Measurements from ENCODE around the gene COPB2.

DNA sequence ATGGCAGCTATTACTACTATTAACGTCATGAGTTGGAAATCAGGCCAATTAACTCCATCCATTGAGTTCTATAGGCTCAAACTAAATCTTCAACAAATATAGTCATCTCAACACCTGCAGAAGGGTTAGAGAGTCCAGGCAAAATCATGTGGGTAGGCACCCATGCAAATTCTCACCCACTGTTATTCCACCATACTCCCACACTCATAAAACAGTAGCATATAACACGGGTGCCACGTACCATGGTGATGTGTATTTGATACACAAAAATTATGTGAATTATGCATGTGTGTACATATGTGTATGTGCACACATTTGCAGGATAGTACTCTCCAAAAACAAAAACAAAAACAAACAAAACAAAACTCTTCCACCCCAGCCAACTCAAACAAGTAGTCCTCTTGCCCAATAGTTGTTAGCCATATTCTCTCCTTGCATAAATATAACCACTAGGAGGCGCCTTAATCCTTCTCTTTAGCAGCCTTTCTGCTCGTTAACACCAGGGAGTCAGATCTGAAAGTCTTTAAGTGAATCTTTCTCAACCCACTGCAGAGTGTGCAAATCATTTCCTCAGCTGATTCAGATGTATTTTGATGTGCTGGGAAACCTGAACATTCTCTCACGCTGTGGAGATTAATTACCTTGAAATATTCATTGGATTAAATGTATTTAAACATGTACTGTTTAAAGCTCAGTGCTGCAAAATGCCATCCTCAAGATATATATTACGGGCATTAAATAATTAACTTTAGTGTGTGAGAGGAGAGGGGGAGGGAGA is 38.0 kb upstream of the COPB2 start:
- TF ChIP-seq CTCF (conservative IDR thresholded peaks at IDR 0.05; ENCODE audit: low read depth, low read length) = peak; percentile 86
- TF ChIP-seq RCOR1 (IDR thresholded peaks at IDR 0.05; ENCODE audit: insufficient replicate concordance, low read length) = no peak
- no peak for TF ChIP-seq MXI1 (IDR thresholded peaks at IDR 0.05; ENCODE audit: borderline replicate concordance, low read depth, low read length)
- no peak for TF ChIP-seq POLR2A (IDR thresholded peaks at IDR 0.05; ENCODE audit: low read depth, low read length)
- peak; percentile 93 for TF ChIP-seq CEBPB (IDR thresholded peaks at IDR 0.05; ENCODE audit: low read depth, low read length)
- peak; percentile 70 for TF ChIP-seq SMC3 (IDR thresholded peaks at IDR 0.05; ENCODE audit: low read depth, low read length)
- TF ChIP-seq ELK1 (IDR thresholded peaks at IDR 0.05; ENCODE audit: borderline replicate concordance, low read depth, low read length) = no peak
- TF ChIP-seq, protein P1, sequence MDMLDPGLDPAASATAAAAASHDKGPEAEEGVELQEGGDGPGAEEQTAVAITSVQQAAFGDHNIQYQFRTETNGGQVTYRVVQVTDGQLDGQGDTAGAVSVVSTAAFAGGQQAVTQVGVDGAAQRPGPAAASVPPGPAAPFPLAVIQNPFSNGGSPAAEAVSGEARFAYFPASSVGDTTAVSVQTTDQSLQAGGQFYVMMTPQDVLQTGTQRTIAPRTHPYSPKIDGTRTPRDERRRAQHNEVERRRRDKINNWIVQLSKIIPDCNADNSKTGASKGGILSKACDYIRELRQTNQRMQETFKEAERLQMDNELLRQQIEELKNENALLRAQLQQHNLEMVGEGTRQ (IDR thresholded peaks at IDR 0.05; ENCODE audit: low read depth, low read length) = no peak
- peak; percentile 86 for TF ChIP-seq RAD21 (IDR thresholded peaks at IDR 0.05; ENCODE audit: low read length)
- no peak for TF ChIP-seq BHLHE40 (IDR thresholded peaks at IDR 0.05; ENCODE audit: low read depth, low read length)
- no peak for TF ChIP-seq MAZ (IDR thresholded peaks at IDR 0.05; ENCODE audit: borderline replicate concordance, low read depth, low read length)
- no peak for TF ChIP-seq RFX5 (IDR thresholded peaks at IDR 0.05; ENCODE audit: low read depth, low read length)
